Ectodermal cell (in vitro differentiated cells): ENCODE measurements around the gene ATAD2B. TPM values are rescaled to one million over a fixed set of nuclear protein-coding genes. Genes with fewer than 3 reads are reported as not detected.
"Not testable (repeated sequence)": the region's sequence is repeated elsewhere in the genome, so short reads cannot be mapped to it uniquely, and the experiment has no call there.

ENCODE experiments used
- H3K27ac ChIP-seq: 2 replicates; pipeline ENCODE4 v1.7.0; 2013; ENCODE audit warnings: mild to moderate bottlenecking, low read depth, low read length; ENCODE audit not compliant: insufficient read depth, poor library complexity, severe bottlenecking
- H3K27me3 ChIP-seq: 2 replicates; pipeline ENCODE4 v1.7.0; 2013; ENCODE audit warnings: mild to moderate bottlenecking, low read length; ENCODE audit not compliant: insufficient read depth, control insufficient read depth, poor library complexity, severe bottlenecking
- H3K36me3 ChIP-seq: one replicate; pipeline ENCODE4 v1.7.0; 2013; ENCODE audit warnings: low read length; ENCODE audit not compliant: control insufficient read depth, insufficient read depth
- H3K4me1 ChIP-seq: one replicate; pipeline ENCODE4 v1.7.0; 2013; ENCODE audit warnings: low read length; ENCODE audit not compliant: control insufficient read depth, insufficient read depth
- H3K4me3 ChIP-seq: 2 replicates; pipeline ENCODE4 v1.7.0; 2013; ENCODE audit warnings: low read depth, low read length, control low read depth; ENCODE audit not compliant: insufficient read depth
- H3K9me3 ChIP-seq: 2 replicates; pipeline ENCODE4 v1.7.0; 2013; ENCODE audit warnings: mild to moderate bottlenecking, low read length, moderate library complexity; ENCODE audit not compliant: control insufficient read depth
- WGBS, 2 experiments: methylation state at CpG; one replicate each; pipeline ENCODE4 v1.1.7; 2013; ENCODE audit warnings: missing lambda C conversion rate in 2 of 2; 5-methylcytosine and 5-hydroxymethylcytosine counted together
- polyA plus RNA-seq, 4 experiments: library from polyadenylated mRNA; stranded (reverse); fragments of 50-300 nt; gene quantifications; one replicate each; pipeline ENCODE4 v1.2.3, GENCODE V29; 2013

Gene ATAD2B
- 15.8 TPM for polyA plus RNA-seq (2013, experiment 1 of 4)
- 15.3 TPM for polyA plus RNA-seq (2013, experiment 2 of 4)
- 11.7 TPM for polyA plus RNA-seq (2013, experiment 3 of 4)
- polyA plus RNA-seq (2013, experiment 4 of 4), result 14.2 TPM

DNA sequence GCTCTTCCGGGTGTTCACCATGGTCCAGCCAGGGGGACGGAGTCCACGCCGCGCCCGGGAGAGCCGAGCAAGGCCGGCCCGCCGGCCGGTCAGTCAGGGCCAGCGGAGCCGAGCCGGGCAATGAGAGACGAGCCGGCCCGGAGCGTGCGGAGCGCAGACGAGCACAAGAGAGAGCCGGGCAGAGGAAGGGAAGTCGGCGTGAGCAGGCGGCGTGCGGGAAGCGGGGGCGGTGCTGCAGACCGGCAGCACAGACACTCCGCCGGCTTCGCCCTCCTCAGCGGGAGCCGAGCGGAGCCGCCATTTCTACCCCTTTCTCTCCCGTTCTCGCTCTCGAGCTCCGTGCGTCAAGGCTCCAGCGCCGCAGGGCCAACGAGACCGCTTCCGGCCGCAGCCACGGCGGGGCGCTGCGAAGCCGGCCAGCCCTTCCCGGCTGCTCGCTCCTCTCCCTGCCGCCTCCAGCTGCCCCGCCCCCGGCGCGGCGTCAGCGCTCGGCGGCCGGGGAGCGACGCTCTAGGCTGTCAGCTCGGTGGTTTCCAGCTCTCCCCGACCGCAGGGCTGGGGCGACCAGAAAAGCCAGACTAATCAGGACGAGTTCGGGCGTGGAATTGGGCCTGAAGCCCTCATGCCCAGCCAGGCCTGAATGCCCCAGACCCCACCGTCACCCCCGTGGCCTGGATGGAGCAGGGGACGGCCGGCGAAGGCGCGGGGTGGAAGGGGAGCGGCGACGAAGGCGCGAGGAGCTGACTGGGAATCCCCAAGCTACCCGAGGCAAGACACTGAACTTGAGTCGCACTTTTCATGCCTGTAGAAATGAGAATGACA, at the start of gene ATAD2B:
Gene ATAD2B (minus strand): TSS at position 374 of the 822 bp plus-strand sequence. CDS start 353 bp downstream, at position 21.
- Histone ChIP-seq H3K27ac (peak within 1 kb of the TSS; percentile 94), H3K4me1 (peaks cover 7% of the 10 kb centered on the region), H3K36me3 (no peaks in the 10 kb centered on the region), H3K9me3 (no peaks in the 10 kb centered on the region), H3K27me3 (no peaks in the 10 kb centered on the region), H3K4me3 (peak within 1 kb of the TSS; percentile 84)
- 0% methylated on average over 88 of the region's 88 CpGs for WGBS, 2 experiments

DNA sequence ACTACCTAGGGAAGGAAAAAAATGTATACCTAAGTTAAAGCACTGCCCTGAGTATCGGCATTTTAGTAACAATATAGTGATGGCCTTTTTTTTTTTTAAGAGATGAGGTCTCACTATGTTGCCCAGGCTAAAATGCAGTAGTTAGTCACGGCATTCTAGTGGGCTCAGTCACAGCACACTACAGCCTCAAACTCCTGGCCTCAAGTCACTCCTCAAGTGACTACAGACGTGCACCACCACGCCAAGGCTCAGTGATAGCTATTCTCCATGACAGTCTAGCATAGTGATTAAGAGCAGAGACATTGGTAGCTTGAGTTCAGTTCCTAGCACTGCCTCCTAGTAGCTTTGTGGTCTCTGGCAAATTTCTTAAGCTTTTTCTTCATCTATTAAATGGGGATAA, 40.9 kb upstream of the ATAD2B start:
- Histone ChIP-seq H3K4me3 (no peak overlapping the region), H3K4me1 (no peaks in the 10 kb centered on the region), H3K27me3 (no peaks in the 10 kb centered on the region), H3K27ac (no peak overlapping the region), H3K9me3 (no peaks in the 10 kb centered on the region), H3K36me3 (peaks cover 9% of the 10 kb centered on the region)
- WGBS, 2 experiments, result 95% methylated on average over 4 of the region's 4 CpGs

DNA sequence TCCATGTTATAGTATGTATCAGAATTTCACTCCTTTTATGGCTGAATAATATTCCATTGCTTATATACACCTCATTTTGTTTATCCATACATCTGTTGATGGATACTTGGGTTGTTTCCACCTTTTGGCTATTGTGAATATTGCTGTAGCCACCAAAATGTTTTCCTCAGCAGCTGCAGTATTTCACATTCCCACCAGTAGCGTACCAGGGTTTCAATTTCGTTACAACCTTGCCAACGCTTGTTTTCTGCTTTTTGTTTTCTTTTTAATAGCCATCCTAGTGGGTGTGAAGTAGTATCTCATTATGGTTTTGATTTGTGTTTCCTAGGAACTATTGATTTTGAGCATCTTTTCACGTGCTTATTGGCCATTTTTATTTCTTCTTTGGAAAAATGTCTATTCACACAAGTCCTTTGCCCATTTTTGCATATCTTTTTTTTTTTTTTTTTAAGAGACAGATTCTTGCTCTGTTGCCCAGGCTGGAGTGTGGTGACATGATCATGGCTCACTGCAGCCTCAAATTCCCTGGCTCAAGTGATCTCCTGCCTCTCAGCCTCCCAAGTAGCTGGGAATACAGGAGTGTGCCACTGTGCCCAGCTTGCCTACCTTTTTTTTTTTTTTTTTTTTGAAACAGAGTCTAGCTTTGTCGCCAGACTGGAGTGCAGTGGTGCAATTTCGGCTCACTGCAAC, 27.5 kb upstream of the ATAD2B start:
- Histone ChIP-seq H3K4me1 (no peaks in the 10 kb centered on the region), H3K36me3 (no peaks in the 10 kb centered on the region), H3K9me3 (no peaks in the 10 kb centered on the region), H3K27ac (no peak overlapping the region), H3K4me3 (no peak overlapping the region), H3K27me3 (no peaks in the 10 kb centered on the region)
- WGBS, 2 experiments, result 93% methylated on average over 6 of the region's 6 CpGs

DNA sequence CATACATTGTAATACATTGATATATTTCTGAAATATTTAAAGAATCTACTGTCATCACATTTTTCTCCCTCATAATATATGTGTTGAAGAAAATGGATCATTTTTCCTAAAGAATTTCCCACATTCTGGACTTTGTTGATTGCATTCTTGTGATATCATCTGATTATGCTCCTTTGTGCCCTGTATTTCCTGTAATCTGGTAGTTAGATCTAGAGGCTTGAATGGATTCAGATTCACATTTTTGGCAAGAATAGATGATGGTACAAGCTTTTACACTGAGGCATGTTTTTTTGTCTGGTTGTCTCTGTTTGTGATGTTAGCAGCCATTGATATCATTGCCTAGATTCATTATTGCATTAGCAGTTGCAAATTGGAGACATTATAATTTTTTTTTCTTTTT, 26.7 kb upstream of the ATAD2B start:
- no peak overlapping the region for H3K27ac ChIP-seq

DNA sequence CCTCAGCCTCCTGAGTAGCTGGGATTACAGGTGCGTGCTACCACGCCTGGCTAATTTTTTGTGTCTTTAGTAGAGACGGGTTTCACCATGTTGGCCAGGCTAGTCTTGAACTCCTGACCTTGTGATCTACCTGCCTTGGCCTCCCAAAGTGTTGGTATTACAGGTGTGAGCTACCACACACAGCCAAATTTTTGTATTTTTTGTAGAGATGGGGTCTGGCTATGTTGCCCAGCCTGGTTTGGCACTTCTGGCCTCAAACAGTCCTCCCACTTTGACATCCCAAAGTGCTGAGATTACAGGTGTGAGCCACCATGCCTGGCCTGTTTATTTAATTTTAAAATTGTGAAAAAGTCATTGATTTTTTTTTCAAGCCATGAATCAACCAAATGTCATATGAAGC, 25.6 kb upstream of the ATAD2B start:
- H3K4me3 ChIP-seq, H3K4me1 ChIP-seq, H3K9me3 ChIP-seq, H3K36me3 ChIP-seq, H3K27ac ChIP-seq, H3K27me3 ChIP-seq: not testable (repeated sequence)
- 90 to 98% methylated on average over 3 of the region's 3 CpGs for WGBS, 2 experiments

More for the DNA sequence above, 26.7 kb upstream of the ATAD2B start:
- Histone ChIP-seq H3K4me1 (no peaks in the 10 kb centered on the region), H3K4me3 (no peak overlapping the region), H3K9me3 (no peaks in the 10 kb centered on the region), H3K27me3 (no peaks in the 10 kb centered on the region), H3K36me3 (no peaks in the 10 kb centered on the region)

DNA sequence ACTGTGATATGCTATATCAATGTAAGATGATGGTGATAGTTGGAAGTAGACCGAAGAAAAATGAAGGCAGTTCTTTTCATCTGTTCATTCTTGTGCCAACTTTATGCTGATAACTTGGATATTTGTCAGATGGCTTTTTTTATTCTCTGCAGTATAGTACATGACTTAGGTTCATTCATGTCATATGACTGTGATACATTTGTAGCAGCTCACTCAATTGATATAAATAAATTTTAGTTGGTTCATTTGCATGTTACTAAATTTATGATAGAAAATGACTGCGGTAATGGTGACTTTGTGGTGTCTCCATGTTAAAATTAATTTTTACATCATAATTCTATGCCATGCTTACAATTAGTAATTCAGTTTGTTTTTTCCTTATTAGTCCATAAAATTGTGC, 20.4 kb upstream of the ATAD2B start:
- H3K36me3 ChIP-seq, result peaks cover 5% of the 10 kb centered on the region
- no peaks in the 10 kb centered on the region for H3K27me3 ChIP-seq
- 97 to 100% methylated on average over 1 to 2 of the region's 2 CpGs for WGBS, 2 experiments
- peaks cover 6% of the 10 kb centered on the region for H3K4me1 ChIP-seq
- no peak overlapping the region for H3K4me3 ChIP-seq
- no peak overlapping the region for H3K27ac ChIP-seq
- no peaks in the 10 kb centered on the region for H3K9me3 ChIP-seq

DNA sequence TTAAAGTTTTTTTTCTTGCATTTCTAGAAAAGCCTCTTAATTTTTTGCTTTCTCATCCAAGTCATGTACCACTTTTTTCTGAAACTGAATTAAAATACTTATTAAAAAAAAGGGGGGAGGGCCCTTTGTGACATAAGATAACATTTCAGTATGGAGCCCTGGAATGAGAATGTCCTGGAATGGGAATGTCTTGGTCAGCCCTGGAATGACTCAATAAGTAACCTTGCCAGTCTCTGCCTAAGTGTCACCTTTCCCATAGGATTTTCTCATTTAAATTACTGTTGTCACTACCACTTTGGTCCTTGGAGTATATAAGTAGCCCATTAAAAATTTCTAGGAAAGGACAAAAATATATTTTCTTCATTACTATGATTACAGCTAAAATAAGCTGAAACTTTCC, 18.1 kb upstream of the ATAD2B start:
- Histone ChIP-seq H3K27me3 (no peaks in the 10 kb centered on the region), H3K4me3 (no peak overlapping the region), H3K9me3 (no peaks in the 10 kb centered on the region), H3K4me1 (peaks cover 6% of the 10 kb centered on the region), H3K36me3 (peaks cover 5% of the 10 kb centered on the region), H3K27ac (no peak overlapping the region)

DNA sequence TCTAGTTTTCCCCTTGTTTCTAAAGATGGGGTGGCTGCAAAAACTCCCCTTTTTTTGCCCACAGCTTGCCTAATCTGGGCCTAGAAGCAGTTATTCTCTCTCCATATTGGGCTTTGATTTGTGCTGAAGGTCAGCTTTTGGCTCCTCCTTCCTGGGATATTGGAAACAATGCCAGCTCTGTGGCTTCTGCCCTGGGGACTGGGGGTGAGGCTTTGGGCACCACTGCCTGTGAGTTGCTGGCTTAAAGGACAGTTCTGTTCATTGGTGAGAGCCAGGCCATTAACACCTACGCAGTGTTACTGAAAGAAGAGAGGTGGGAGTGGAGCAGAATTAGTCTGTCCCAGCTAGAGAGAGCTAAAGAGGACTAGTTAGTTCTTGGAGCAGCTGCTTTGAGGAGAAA, 17.6 kb upstream of the ATAD2B start:
- Histone ChIP-seq H3K27me3 (no peaks in the 10 kb centered on the region), H3K36me3 (peaks cover 5% of the 10 kb centered on the region), H3K4me1 (peaks cover 6% of the 10 kb centered on the region), H3K9me3 (no peaks in the 10 kb centered on the region), H3K4me3 (no peak overlapping the region), H3K27ac (no peak overlapping the region)
- 87 to 88% methylated on average over 1 of the region's 1 CpG for WGBS, 2 experiments

DNA sequence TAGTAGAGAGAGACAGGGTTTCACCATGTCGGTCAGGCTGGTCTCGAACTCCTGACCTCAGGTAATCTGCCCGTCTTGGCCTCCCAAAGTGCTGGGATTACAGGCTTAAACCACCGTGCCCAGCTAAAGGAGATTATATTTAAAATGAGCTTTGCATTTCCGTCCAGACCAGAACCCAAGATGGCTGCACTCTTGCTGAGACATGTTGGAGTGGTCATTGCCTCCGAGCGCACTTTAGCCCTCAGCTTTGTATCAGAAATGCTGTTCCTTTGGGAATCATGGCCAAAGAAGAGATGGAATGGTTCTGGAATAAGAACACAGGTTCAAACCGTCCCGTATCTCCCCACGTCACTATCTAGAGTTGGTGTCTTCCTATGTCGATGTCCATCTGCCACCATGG, 16.7 kb upstream of the ATAD2B start:
- Histone ChIP-seq H3K27me3 (peaks cover 5% of the 10 kb centered on the region), H3K36me3 (peaks cover 5% of the 10 kb centered on the region), H3K9me3 (no peaks in the 10 kb centered on the region), H3K27ac (no peak overlapping the region), H3K4me1 (peaks cover 6% of the 10 kb centered on the region), H3K4me3 (no peak overlapping the region)
- WGBS, 2 experiments, result 93 to 96% methylated on average over 11 of the region's 11 CpGs

DNA sequence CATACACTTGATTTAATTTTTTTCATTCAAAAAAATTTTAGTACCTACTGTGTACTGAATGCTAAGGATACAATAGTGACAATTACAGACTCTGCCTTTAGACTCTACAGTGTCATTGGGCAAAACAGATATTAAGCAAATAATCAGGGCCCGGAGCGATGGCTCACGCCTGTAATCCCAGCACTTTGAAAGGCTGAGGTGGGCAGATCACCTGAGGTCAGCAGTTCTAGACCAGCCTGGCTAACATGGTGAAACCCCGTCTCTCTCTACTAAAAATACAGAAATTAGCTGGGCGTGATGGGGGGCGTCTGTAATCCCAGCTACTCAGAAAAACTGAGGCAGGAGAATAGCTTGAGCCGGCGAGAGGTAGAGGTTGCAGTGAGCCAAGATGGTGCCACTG, 14.7 kb upstream of the ATAD2B start:
- Histone ChIP-seq H3K4me3 (peak overlapping the region; percentile 70), H3K4me1 (peaks cover 6% of the 10 kb centered on the region), H3K27me3 (peaks cover 5% of the 10 kb centered on the region), H3K36me3 (peaks cover 5% of the 10 kb centered on the region), H3K27ac (no peak overlapping the region), H3K9me3 (no peaks in the 10 kb centered on the region)
- WGBS, 2 experiments, result 88 to 91% methylated on average over 8 of the region's 8 CpGs
